ENCODE results near the gene TSHR. TPM values are rescaled to one million over a fixed set of nuclear protein-coding genes. Genes with fewer than 3 reads are reported as not detected.

TSHR gene
- total RNA-seq, 1 donor from 2014 or later, result not detected

GRCh38 chr14:81067156-81067555, 111.7 kb downstream of the TSHR start:
- Mint-ChIP-seq H3K9me3 (ENCODE audit: low read depth) (peaks cover 10% of the 10 kb centered on the region), H3K4me3 (ENCODE audit: low read depth) (no peak overlapping the region), H3K27ac (no peak overlapping the region), H3K27me3 (no peaks in the 10 kb centered on the region), H3K36me3 (ENCODE audit: insufficient read depth) (peaks cover 2% of the 10 kb centered on the region), H3K4me1 (ENCODE audit: low read depth) (no peaks in the 10 kb centered on the region)
- TF ChIP-seq CTCF (IDR thresholded peaks at IDR 0.05; ENCODE audit: unreplicated experiment), result no peak
- no peak for DNase-seq (ENCODE audit: low spot score, unreplicated experiment)

- Mint-ChIP-seq H3K27me3 (no peaks in the 10 kb centered on the region), H3K27ac (no peak overlapping the region), H3K9me3 (ENCODE audit: low read depth) (peaks cover 10% of the 10 kb centered on the region), H3K4me1 (ENCODE audit: low read depth) (no peaks in the 10 kb centered on the region), H3K4me3 (ENCODE audit: low read depth) (no peak overlapping the region), H3K36me3 (ENCODE audit: insufficient read depth) (peaks cover 2% of the 10 kb centered on the region)
- no peak for DNase-seq (ENCODE audit: low spot score, unreplicated experiment)
- no peak for TF ChIP-seq CTCF (IDR thresholded peaks at IDR 0.05; ENCODE audit: unreplicated experiment)
Measured at GRCh38 chr14:81068176-81068782, 112.9 kb downstream of the TSHR start.

DNA sequence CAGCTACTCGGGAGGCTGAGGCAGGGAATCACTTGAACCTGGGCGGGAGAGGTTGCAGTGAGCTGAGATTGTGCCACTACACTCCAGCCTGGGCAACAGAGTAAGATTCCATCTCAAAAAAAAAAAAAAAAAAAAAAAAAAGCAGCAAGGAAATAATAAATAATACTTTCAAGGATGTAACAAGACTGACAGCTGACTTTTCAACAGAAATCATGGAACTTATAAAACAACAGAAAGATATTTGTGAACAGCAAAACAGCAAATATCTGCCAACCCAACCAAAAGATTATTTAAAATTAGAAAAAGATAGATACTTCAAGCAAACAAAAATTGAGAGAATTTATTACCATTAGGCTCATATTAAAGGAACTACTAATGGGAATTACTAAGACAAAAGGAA, 115.1 kb downstream of the TSHR start:
- no peak for DNase-seq (ENCODE audit: low spot score, unreplicated experiment)
- peaks cover 10% of the 10 kb centered on the region for H3K9me3 Mint-ChIP-seq (ENCODE audit: low read depth)
- H3K27ac Mint-ChIP-seq, result no peak overlapping the region
- TF ChIP-seq CTCF (IDR thresholded peaks at IDR 0.05; ENCODE audit: unreplicated experiment), result no peak
- peaks cover 2% of the 10 kb centered on the region for H3K36me3 Mint-ChIP-seq (ENCODE audit: insufficient read depth)
- H3K27me3 Mint-ChIP-seq, result no peaks in the 10 kb centered on the region
- H3K4me1 Mint-ChIP-seq (ENCODE audit: low read depth), result no peaks in the 10 kb centered on the region
- H3K4me3 Mint-ChIP-seq (ENCODE audit: low read depth), result no peak overlapping the region

GRCh38 chr14:81085596-81085995, 130.2 kb downstream of the TSHR start:
- Mint-ChIP-seq H3K36me3 (ENCODE audit: insufficient read depth) (no peaks in the 10 kb centered on the region), H3K27ac (no peak overlapping the region), H3K27me3 (no peaks in the 10 kb centered on the region), H3K9me3 (ENCODE audit: low read depth) (no peaks in the 10 kb centered on the region), H3K4me3 (ENCODE audit: low read depth) (no peak overlapping the region), H3K4me1 (ENCODE audit: low read depth) (peaks cover 10% of the 10 kb centered on the region)
- DNase-seq (ENCODE audit: low spot score, unreplicated experiment), result no peak
- TF ChIP-seq CTCF (IDR thresholded peaks at IDR 0.05; ENCODE audit: unreplicated experiment), result no peak

DNA sequence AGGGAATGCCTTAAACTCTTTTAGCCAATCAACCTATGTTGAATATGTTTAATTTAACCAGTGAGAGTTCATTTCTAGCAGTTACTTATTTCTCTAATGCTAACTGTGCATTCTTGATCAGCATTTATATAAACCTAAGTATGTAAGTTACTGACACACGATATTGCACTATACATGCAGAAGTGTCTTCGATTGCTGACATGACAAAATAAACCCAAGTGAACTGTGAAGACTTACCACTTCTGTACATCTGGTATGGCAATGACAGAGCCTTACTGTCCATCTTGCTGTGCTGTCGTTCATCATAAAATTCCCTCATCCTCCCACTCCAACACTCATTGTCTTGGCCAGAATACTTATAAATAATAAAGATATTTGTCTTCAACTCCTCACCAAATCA, 131.8 kb downstream of the TSHR start:
- H3K4me1 Mint-ChIP-seq (ENCODE audit: low read depth), result peaks cover 9% of the 10 kb centered on the region
- no peak overlapping the region for H3K27ac Mint-ChIP-seq
- no peak for DNase-seq (ENCODE audit: low spot score, unreplicated experiment)
- no peaks in the 10 kb centered on the region for H3K27me3 Mint-ChIP-seq
- H3K9me3 Mint-ChIP-seq (ENCODE audit: low read depth), result no peaks in the 10 kb centered on the region
- no peak overlapping the region for H3K4me3 Mint-ChIP-seq (ENCODE audit: low read depth)
- no peaks in the 10 kb centered on the region for H3K36me3 Mint-ChIP-seq (ENCODE audit: insufficient read depth)
- TF ChIP-seq CTCF (IDR thresholded peaks at IDR 0.05; ENCODE audit: unreplicated experiment), result no peak
